Epidermal melanocyte (primary cell): ENCODE results near the gene PLAC9.

Experiments
- DNase-seq: peaks from one replicate; pipeline ENCODE4 v3.0.0; 2011; ENCODE audit warnings: low spot score; ENCODE audit not compliant: insufficient read length

Gene PLAC9

GRCh38 chr10:80183436-80183835 lies 50.9 kb downstream of the PLAC9 start:
- DNase-seq, result no peak

- DNase-seq, result no peak
These were observed 51.8 kb downstream of the PLAC9 start for GRCh38 chr10:80184291-80184690.

- DNase-seq, result no peak
These were observed 53.2 kb downstream of the PLAC9 start for GRCh38 chr10:80185578-80186299.

- DNase-seq, result no peak
These were observed 54.0 kb downstream of the PLAC9 start for GRCh38 chr10:80186364-80187012.

GRCh38 chr10:80187060-80187459 lies 54.5 kb downstream of the PLAC9 start:
- DNase-seq, result no peak

GRCh38 chr10:80187465-80188409 lies 55.2 kb downstream of the PLAC9 start:
- DNase-seq, result no peak

- no peak for DNase-seq
These were observed 56.2 kb downstream of the PLAC9 start for GRCh38 chr10:80188713-80189112.

- DNase-seq, result no peak
These were observed 59.2 kb downstream of the PLAC9 start for GRCh38 chr10:80191589-80192270.

GRCh38 chr10:80192553-80192952 lies 60.0 kb downstream of the PLAC9 start:
- DNase-seq, result no peak

GRCh38 chr10:80194373-80195045 lies 62.0 kb downstream of the PLAC9 start:
- DNase-seq, result no peak
